ENCODE measurements around the gene ZNF626.
"Not testable (repeated sequence)": the region's sequence is repeated elsewhere in the genome, so short reads cannot be mapped to it uniquely, and the experiment has no call there.

DNA sequence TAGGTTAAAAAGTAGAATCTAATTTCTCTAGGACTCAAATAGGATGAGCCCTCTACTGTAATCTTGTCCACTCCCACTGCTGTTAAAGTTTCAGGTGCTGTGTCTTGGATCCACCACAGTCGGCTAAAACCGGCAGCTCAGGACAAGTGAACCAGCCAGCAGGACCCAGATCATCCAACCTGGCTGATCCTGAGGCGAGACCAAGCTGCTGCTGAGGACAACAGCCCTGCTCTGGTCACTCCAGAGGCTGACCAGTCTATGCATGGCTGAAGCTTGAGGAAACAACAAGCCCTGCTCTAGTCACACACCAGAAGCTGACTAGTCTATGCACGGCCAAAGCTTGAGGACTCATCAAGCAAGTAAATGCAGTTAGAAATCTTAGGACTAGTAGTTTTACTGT, 46.4 kb downstream of the ZNF626 start:
- TF ChIP-seq, protein P1, sequence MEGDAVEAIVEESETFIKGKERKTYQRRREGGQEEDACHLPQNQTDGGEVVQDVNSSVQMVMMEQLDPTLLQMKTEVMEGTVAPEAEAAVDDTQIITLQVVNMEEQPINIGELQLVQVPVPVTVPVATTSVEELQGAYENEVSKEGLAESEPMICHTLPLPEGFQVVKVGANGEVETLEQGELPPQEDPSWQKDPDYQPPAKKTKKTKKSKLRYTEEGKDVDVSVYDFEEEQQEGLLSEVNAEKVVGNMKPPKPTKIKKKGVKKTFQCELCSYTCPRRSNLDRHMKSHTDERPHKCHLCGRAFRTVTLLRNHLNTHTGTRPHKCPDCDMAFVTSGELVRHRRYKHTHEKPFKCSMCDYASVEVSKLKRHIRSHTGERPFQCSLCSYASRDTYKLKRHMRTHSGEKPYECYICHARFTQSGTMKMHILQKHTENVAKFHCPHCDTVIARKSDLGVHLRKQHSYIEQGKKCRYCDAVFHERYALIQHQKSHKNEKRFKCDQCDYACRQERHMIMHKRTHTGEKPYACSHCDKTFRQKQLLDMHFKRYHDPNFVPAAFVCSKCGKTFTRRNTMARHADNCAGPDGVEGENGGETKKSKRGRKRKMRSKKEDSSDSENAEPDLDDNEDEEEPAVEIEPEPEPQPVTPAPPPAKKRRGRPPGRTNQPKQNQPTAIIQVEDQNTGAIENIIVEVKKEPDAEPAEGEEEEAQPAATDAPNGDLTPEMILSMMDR (IDR thresholded peaks at IDR 0.05) = not testable (repeated sequence)
- TF ChIP-seq POLR2A (IDR thresholded peaks at IDR 0.05) = not testable (repeated sequence)
